Measurements from ENCODE around the gene PSKH1.
A peak's percentile ranks its signal among the peaks of the same experiment; 100 is the strongest.
"Not testable (repeated sequence)": the region's sequence is repeated elsewhere in the genome, so short reads cannot be mapped to it uniquely, and the experiment has no call there.

PSKH1 gene

DNA sequence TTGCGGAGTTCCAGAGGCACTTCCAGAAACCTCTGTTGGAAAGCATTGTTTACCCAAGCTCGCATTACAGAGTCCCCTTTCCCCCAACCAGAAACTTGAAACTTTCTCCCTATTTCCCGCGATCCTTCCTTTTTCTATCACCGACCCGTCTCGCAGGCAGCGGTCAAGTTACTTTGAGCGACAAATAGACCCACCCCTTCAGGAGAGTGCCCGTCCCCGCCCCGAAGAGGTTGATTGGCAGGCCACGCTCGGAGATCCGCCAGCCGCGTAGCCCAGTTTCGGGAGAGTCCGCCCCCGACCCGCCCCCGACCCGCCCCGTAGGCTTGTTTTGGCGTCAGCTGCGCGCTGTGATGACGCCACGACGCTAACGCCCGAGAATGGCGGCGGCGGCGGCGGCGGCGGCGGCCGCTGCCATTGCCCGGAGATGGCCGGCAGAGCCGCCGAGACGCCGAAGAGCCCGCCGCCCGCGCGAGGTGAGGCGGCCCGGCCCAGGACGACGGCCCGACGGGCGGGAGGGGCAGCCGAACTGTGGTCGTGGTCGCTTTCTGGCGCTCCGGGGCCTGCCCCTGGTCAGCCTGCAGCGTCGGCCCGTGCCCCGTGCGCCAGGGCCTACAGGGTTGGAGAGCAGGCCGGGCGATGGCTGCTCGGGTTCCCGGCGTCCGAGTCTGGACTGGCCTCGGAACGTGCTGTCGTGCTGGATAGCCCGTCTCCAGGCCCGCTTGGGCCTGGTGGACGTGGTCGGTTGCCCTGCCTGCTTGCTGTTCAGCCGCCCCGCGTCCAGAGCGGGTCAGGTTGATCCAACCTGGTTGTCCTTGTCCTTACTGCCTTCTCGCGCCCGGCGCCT lies at the start of gene PSKH1:
Gene PSKH1 (plus strand): TSS at position 356 of the 844 bp plus-strand sequence. CDS start 15,496 bp downstream, outside the sequence.
- DNase-seq = peak; percentile 94

- no peak for DNase-seq
Measured at GRCh38 chr16:67843343-67843765, 49.7 kb upstream of the PSKH1 start.

DNA sequence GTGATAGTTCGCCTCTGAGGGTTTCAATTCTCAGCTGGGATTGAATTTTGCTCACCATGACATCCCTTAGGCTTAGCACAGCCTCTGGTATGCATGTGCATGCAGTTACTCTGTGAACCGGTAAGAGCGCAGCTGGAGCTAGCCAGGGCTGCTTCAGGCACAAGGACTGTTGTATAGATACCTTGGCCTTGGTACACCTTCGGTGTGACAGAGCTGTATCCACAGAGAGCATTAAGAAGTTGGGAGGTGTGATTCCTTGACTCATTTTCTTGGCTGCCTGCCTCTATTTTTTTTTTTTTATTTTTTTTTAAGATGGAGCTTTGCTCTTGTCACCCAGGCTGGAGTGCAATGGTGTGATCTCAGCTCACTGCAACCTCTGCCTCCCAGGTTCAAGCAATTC lies 48.6 kb upstream of the PSKH1 start:
- DNase-seq = no peak

DNA sequence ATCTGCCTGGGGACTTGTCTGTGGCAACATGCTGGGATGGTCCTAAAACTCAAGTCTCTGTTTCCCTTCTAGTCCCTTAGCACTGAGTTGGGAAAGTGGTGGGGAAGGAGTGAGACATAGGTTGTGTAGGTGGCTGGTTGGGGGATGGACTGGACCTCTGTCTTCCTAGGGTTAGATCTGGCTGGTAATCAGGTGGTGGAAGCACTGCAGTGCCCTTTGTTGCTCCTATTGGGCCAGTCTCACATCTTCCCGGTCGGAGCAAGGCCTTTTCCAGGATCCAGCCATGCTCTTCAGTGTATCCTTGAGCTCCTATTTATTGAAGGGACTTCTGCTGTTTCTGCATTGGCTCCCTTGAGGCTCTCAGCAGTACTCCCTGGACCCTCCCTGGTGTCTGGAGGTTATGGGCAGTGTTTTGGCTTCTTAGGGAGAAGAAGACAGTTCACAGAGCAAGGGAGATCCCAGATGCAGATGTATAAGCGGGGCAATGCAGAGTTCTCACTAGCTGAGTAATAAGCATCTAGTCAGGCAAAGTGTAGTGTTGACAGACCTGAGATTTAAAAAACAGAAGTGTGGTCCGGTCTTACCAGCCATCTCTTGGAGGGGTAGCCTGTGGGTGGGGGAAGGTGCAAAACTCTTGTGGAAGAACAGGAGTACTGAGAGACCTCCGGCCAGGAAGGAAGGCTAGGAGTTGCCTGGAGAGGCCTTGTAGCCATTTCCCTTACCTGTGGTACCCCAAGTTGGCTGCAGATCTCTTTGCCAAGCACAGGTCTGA lies 47.6 kb upstream of the PSKH1 start:
- no peak for DNase-seq

DNA sequence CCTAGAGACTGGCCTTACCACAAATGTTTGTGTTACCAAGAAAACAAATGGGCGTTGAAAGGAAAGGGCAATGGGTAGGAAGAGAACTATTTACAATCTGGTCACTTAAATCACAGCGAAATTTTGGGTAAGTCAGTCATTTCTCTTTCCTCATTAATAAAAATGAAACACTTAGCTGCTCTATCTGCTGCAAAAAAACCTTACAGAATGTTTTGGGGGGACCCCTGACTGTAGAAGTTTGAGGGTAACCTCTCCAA lies 47.1 kb upstream of the PSKH1 start:
- no peak for DNase-seq

- peak; percentile 95 to 96 for DNase-seq
Measured at GRCh38 chr16:67846320-67847063, 46.6 kb upstream of the PSKH1 start, which contains the start of gene NUTF2. Gene NUTF2 (plus strand): TSS chr16:67846933. CDS start chr16:67865131, 18,198 bp downstream.

DNA sequence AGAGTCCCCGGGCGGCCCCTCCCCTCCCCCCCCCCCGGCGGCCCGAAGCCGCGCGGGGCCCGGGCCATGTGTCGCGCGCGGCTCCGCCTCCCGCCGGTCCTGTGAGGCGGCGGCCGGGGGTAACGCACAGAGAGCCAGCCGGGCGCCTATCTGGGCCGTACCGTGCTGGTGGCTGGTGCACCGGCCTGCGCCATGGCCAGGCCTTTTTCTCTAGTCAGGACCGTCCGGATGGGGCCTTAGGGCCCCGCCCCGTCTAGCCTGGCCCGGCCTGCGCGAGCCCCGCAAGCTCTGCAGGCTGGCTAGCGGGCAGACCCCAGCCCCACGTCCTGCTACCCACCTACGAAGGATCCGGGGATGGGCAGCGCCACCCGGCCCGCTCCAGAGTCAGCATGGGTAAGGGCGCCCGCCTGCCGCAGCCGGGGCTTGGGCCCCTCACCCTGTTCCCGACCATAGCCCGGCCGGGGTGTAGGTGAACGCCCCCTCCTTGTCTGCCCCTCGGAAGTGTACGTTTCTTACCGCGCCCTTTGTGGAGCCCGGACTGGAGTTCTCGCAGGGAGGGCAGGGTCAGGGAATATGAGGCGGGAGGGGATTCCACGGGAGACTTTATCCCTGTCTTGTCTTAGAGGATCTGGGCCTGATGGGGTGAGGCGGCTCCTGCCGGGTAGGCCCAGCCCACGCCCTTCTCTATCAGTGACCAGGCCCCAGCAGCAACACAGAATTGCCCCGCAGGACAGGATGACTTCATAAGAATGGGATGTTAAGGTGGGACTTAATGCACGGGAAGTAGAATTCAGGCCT lies 45.8 kb upstream of the PSKH1 start, which contains the start of gene CENPT:
Gene CENPT (minus strand): TSS at position 630 of the 798 bp plus-strand sequence. CDS start 13,834 bp downstream, outside the sequence.
- no peak for DNase-seq

DNA sequence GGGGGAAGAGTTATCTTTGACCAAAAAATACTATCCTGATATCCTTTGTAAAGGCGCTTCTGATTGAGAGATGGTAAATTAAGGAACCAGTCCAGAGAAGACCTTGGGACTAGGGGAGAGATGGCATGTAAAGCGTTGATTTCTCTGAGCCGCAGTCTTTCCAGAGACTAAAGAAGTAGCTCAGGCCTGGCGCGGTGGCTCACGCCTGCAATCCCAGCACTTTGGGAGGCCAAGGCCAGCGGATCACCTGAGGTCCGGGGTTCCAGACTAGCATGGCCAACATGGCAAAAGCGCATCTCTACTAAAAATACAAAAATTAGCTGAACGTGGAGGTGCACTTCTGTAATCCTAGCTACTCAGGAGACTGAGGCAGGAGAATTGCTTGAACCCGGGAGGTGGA lies 44.9 kb upstream of the PSKH1 start:
- DNase-seq = no peak

DNA sequence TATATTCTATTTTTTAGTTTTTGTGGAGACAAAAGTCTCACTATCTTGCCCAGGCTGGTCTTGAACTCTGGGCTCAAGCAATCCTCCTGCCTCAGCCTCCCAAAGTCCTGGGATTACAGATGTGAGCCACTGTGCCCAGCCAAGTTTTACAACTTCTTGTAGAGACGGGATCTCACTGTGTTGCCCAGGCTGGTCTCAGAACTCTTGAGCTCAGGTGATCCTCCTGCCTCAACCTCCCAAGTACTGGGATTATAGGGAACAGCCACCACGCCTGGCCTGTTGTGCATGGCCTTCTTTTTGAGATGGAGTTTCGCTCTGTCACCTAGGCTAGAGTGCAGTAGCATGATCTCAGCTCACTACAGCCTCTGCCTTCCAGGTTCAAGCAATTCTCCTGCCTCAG lies 39.4 kb upstream of the PSKH1 start:
- DNase-seq = no peak

- DNase-seq = no peak
Measured at GRCh38 chr16:67855789-67856188, 37.3 kb upstream of the PSKH1 start.

GRCh38 chr16:67856927-67857546 lies 36.0 kb upstream of the PSKH1 start:
- DNase-seq = no peak

DNA sequence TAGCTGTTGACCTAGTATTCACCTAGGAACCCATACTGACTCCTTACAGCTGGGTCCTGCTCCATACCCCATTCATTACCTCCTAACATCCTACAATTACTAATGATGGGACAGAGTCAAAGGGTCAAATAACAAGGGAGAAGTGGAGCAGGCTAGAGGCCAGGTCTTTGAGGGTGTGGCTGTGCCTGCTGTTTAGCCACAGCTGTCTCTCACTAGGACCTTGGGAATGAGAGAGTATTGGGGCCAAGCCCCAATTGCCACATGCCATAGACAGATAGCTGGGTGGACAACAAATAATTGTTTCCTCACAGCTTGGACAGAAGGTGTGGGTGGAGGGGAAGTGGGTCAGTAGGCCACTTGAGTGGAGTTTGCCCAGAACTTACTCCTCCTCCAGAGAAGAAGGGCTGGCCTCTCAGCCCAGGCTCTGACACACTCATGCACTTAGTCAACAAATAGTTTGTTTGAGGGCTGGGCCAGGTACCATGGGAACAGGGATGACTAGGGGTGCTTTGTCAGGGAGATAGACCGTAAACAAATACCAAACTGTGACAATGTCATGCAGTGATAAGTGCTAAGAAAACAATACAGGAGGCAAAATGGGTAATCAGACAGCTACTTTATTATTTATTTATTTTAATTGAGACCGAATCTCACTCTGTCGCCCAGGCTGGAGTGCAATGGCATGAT lies 35.4 kb upstream of the PSKH1 start:
- peak; percentile 41 to 54 for DNase-seq

- no peak for DNase-seq
Measured at GRCh38 chr16:67858500-67858899, 34.6 kb upstream of the PSKH1 start.

DNA sequence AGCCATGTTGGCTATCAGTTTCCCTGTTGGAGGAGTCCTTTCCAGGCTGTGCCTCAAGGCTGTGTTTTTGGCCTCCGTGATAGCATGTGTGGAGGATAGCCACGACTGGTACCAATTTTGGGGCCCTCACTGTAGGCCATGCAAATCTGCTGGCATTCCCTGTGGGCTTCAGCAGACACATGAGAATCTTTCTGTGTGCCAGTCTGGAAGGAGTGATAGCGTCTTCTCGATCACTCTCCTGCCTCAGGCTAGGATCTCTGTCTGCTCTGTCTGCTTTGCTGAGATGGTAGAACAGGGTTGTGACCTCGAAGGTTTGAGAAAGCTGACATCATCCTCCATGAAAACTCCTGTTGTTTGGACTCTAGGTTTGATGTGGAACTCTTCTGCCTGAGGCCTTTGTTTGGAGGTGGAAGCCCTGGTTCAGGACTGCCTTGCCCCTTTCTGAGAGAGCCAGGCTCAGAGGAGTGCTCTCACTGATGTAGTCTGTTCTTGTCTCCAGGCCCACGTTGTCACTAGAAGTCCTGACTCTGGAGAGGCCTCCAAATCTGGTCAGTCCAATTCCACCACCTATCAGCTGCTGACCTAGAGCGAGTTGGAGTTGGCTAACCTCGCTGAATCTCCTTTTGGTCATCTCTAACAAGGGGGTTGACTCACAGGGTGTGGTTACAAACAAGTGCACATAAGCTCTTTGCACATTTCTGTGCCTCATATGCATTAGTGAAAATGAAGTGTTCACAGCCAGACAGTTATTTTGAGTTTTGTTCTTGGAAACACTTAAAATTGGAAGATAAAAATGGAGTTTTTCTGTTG lies 32.3 kb upstream of the PSKH1 start:
- no peak for DNase-seq

DNA sequence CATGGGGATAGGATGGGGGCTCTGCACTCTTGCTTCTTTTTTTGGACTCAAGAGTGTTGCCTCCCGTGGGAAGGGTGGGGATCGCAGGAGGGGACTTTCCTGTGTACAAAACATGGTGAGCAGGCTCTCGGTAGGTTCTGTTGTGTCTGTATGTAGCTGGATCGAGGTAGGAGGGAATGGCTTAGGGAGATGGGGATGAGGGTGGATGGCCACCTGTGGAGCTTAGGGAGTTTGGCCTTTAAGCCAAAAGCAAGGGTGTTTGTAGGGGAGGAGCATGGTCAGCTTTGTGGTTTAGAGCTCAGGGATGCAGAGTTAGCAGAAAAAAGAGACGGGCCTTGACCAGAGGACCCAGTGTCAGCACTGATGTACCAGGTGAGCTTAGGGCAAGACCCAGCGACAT lies 31.2 kb upstream of the PSKH1 start:
- no peak for DNase-seq

GRCh38 chr16:67862623-67863583 lies 30.2 kb upstream of the PSKH1 start:
- DNase-seq = no peak

GRCh38 chr16:67864044-67864443 lies 29.0 kb upstream of the PSKH1 start:
- DNase-seq = not testable (repeated sequence)

DNA sequence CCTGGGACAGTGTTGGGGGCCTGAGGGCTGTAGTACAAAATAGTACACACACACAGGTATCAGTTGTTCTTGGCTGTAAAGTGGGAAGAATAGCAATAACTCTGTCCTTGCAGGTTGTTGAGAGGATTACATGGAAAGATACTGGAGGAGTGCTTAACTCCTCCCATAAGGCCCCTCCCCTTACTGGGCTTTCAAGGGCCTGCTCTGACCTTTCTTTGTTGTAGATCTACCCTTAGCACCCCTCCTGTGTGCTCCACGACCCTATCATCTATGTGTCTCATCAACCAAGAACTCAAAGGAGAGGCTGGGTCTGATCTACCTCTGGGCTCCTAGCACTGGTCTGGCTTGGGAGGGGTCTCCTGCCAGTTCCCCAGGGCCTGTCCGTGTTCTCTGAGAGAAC lies 28.5 kb upstream of the PSKH1 start:
- no peak for DNase-seq

GRCh38 chr16:67865318-67865717 lies 27.7 kb upstream of the PSKH1 start:
- DNase-seq = no peak
